Effector memory CD4-positive, alpha-beta T cell (primary cell): ENCODE data around the gene PAPPA2.

Experiments
- DNase-seq, 3 donors: peaks; one replicate each; pipeline ENCODE4 v3.0.0-alpha.2; 2020
- H3K27ac ChIP-seq: 2 replicates; pipeline ENCODE4 v1.7.0; 2013; ENCODE audit warnings: mild to moderate bottlenecking, low read length, moderate library complexity; ENCODE audit not compliant: insufficient read depth, poor library complexity, severe bottlenecking
- H3K27me3 ChIP-seq: replicated peaks from 2 replicates; pipeline ENCODE4 v1.7.0; 2013; ENCODE audit warnings: mild to moderate bottlenecking, low read length; ENCODE audit not compliant: insufficient read depth, control insufficient read depth, poor library complexity, severe bottlenecking
- H3K36me3 ChIP-seq: 2 replicates; pipeline ENCODE4 v1.7.0; 2013; ENCODE audit warnings: mild to moderate bottlenecking, low read length, moderate library complexity; ENCODE audit not compliant: control insufficient read depth, insufficient read depth
- H3K4me1 ChIP-seq: 2 replicates; pipeline ENCODE4 v1.7.0; 2013; ENCODE audit warnings: low read length, mild to moderate bottlenecking; ENCODE audit not compliant: control insufficient read depth, insufficient read depth, poor library complexity, severe bottlenecking
- H3K4me3 ChIP-seq: 2 replicates; pipeline ENCODE4 v1.7.0; 2013; ENCODE audit warnings: low read length, low read depth, mild to moderate bottlenecking; ENCODE audit not compliant: insufficient read depth, poor library complexity, severe bottlenecking
- H3K9me3 ChIP-seq: 2 replicates; pipeline ENCODE4 v1.7.0; 2013; ENCODE audit warnings: mild to moderate bottlenecking, low read length, moderate library complexity; ENCODE audit not compliant: control insufficient read depth

The PAPPA2 gene

GRCh38 chr1:176529395-176530090 lies 66.6 kb downstream of the PAPPA2 start:
- H3K9me3 ChIP-seq: no peaks in the 10 kb centered on the region
- H3K4me1 ChIP-seq: no peaks in the 10 kb centered on the region
- DNase-seq: no peak
- no peaks in the 10 kb centered on the region for H3K27me3 ChIP-seq
- no peaks in the 10 kb centered on the region for H3K36me3 ChIP-seq
- H3K27ac ChIP-seq: no peak overlapping the region
- H3K4me3 ChIP-seq: no peak overlapping the region

- Histone ChIP-seq H3K27me3 (no peaks in the 10 kb centered on the region), H3K9me3 (no peaks in the 10 kb centered on the region), H3K36me3 (no peaks in the 10 kb centered on the region), H3K4me3 (no peak overlapping the region), H3K4me1 (no peaks in the 10 kb centered on the region), H3K27ac (no peak overlapping the region)
- DNase-seq: no peak
Measured at GRCh38 chr1:176531036-176531435, 68.1 kb downstream of the PAPPA2 start.

DNA sequence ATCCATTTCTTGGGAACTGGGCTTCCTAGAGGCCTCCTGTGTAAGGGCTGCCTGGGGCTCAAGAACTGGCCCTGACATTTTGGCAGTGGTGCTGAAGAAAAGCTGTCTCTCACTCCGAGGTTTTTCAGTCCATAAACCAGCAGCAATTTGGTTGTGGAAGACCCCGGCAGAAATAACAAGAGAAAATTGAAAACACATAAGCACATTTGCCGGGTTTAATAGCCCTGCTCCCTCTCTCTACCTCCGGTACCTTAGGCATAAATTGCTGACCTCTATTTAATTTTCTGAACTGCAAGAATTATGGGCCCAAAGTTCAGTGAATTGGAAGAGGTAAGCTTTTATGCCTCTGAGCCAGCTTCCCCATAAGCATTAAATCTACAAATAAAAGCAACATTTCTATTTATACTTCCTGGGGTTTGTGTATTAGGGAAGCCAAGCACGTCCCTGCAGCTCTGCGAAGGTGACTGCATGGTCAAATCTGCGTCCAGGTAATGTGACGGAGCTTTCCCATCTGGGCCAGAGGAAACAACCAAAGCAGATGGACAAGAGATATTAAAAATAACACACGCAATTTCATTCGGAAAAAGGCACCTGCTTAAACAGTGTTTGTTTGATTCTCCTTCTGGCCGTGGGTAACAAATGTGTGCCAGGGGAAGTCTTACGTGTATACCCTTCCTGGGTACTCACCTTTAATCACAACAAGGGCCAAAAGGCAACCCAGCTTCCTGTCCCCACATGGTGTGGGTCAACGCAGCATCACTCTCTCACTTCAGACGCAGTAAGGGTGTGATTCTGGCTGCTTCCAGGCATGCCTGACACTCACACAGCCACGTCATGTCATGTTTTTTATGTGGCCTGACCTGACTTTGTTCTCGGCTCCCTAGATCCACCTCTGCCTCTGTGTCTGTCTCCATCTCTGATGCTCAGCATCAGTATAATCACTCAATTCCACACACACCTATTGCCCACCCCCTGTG lies 69.2 kb downstream of the PAPPA2 start:
- no peaks in the 10 kb centered on the region for H3K9me3 ChIP-seq
- H3K4me3 ChIP-seq: no peak overlapping the region
- no peak overlapping the region for H3K27ac ChIP-seq
- H3K36me3 ChIP-seq: no peaks in the 10 kb centered on the region
- no peaks in the 10 kb centered on the region for H3K4me1 ChIP-seq
- no peaks in the 10 kb centered on the region for H3K27me3 ChIP-seq
- DNase-seq: no peak

- no peak overlapping the region for H3K27ac ChIP-seq
- no peak overlapping the region for H3K4me3 ChIP-seq
- H3K36me3 ChIP-seq: no peaks in the 10 kb centered on the region
- H3K4me1 ChIP-seq: no peaks in the 10 kb centered on the region
- no peaks in the 10 kb centered on the region for H3K27me3 ChIP-seq
- no peaks in the 10 kb centered on the region for H3K9me3 ChIP-seq
- DNase-seq: no peak
Measured at GRCh38 chr1:176533020-176533419, 70.0 kb downstream of the PAPPA2 start.

DNA sequence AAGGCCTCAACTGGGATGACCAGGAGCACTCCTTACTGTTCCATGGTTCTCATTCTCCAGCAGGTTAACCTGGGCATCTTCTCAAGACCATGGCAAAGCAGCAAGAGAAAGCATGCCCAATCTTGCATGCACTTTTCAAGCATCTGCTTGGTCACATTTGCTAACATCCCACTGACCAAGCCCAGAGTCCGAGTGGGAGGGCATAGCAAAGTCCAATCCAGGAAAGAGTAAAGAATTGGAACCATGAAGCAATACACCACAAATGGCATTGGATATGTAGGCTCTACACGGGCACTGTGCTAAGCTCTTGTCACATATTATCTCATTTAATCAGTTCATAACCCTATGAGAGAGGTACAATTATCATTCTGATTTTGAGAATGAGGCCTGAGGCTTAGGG lies 73.6 kb downstream of the PAPPA2 start:
- Histone ChIP-seq H3K36me3 (no peaks in the 10 kb centered on the region), H3K27ac (no peak overlapping the region), H3K4me1 (no peaks in the 10 kb centered on the region), H3K4me3 (no peak overlapping the region), H3K9me3 (no peaks in the 10 kb centered on the region), H3K27me3 (no peaks in the 10 kb centered on the region)
- DNase-seq: no peak

- Histone ChIP-seq H3K36me3 (no peaks in the 10 kb centered on the region), H3K4me3 (no peak overlapping the region), H3K27ac (no peak overlapping the region), H3K27me3 (no peaks in the 10 kb centered on the region), H3K9me3 (no peaks in the 10 kb centered on the region), H3K4me1 (no peaks in the 10 kb centered on the region)
- DNase-seq: no peak
Measured at GRCh38 chr1:176539018-176539417, 76.0 kb downstream of the PAPPA2 start.

DNA sequence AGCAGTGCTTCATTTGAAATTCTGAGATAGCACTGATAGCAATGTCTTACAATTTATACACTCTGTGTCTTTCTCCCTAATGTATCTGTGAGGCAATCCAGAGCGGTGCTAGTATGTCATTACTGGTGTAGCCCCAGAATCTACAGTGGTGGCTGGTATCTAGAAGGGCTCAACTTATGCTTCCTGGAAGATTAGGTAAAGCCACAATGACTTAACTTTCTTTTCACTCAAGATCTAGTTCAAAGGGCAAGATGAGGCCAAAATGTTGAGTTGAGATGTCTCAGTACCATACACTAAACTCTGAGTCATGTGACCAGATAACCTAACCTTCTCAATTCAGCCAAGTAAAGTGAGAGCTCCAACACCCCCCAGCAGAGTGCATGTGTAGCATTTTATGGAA lies 77.5 kb downstream of the PAPPA2 start:
- Histone ChIP-seq H3K9me3 (no peaks in the 10 kb centered on the region), H3K4me3 (no peak overlapping the region), H3K4me1 (no peaks in the 10 kb centered on the region), H3K27ac (no peak overlapping the region), H3K36me3 (no peaks in the 10 kb centered on the region), H3K27me3 (no peaks in the 10 kb centered on the region)
- no peak for DNase-seq

DNA sequence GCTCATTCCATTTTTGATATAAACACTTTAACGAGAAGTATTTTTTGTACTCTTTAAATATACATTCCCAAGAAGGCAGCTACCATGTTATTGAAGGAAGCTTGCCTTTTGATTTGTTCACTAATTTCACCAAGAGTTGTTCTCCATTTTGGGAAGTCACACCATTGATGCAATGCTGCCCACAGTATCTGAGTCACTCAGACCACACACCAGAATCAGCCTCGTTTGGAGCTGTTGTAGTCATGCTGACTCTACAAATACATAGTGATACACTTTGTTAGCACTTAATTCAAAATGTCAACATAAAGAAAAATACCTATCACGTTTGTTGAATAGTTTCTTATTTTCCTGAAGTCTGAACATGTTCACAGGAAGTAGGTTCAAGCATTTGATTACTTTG lies 78.7 kb downstream of the PAPPA2 start:
- Histone ChIP-seq H3K9me3 (no peaks in the 10 kb centered on the region), H3K4me1 (no peaks in the 10 kb centered on the region), H3K36me3 (no peaks in the 10 kb centered on the region), H3K4me3 (no peak overlapping the region), H3K27ac (no peak overlapping the region), H3K27me3 (no peaks in the 10 kb centered on the region)
- DNase-seq: no peak

DNA sequence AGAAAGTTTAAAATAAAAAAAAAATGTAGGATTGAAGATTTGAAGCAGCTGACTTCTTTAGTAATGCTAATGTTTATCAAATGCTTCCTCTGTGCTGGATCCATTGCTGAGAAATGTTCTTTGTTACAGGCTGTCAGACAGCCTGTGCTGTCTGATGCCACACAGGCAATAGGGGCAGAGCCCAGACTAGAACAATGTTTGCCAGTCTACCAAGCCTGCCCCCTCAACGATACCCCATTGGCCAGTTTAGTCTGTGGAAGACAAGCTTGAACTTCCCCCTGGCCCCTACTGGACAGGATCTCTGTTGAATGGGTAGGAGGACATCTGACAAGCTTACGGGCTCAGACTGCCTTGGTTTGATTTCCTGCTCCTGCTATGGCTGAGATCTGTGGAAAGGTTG lies 79.4 kb downstream of the PAPPA2 start:
- DNase-seq: no peak
- Histone ChIP-seq H3K27me3 (no peaks in the 10 kb centered on the region), H3K36me3 (no peaks in the 10 kb centered on the region), H3K27ac (no peak overlapping the region), H3K4me3 (no peak overlapping the region), H3K4me1 (no peaks in the 10 kb centered on the region), H3K9me3 (no peaks in the 10 kb centered on the region)
